Neuronal stem cell (in vitro differentiated cells): Measurements from ENCODE around the gene TTL.
A peak's percentile ranks its signal among the peaks of the same experiment; 100 is the strongest.

ENCODE experiments used
- DNase-seq: peaks from one replicate; pipeline ENCODE4 v3.0.0-alpha.2; 2013; ENCODE audit warnings: low spot score
- H2AFZ ChIP-seq: one replicate; pipeline ENCODE4 v1.6.1; 2013; ENCODE audit warnings: mild to moderate bottlenecking, low read length, inconsistent platforms
- H2AK5ac ChIP-seq: 2 replicates; pipeline ENCODE4 v1.6.1; 2013; ENCODE audit warnings: low read depth, mild to moderate bottlenecking, inconsistent platforms, low read length, moderate library complexity, mixed read lengths
- H2BK120ac ChIP-seq: 2 replicates; pipeline ENCODE4 v1.6.1; 2013; ENCODE audit warnings: low read depth, mild to moderate bottlenecking, inconsistent platforms, low read length, moderate library complexity, mixed read lengths
- H2BK12ac ChIP-seq: one replicate; pipeline ENCODE4 v1.6.1; 2013; ENCODE audit warnings: low read length, inconsistent platforms
- H2BK15ac ChIP-seq: 2 replicates; pipeline ENCODE4 v1.6.1; 2013; ENCODE audit warnings: mild to moderate bottlenecking, low read length, inconsistent platforms, mixed read lengths
- H2BK5ac ChIP-seq: one replicate; pipeline ENCODE4 v1.6.1; 2013; ENCODE audit warnings: inconsistent platforms, mild to moderate bottlenecking, low read length, moderate library complexity
- H3K14ac ChIP-seq: one replicate; pipeline ENCODE4 v1.6.1; 2013; ENCODE audit warnings: low read length, inconsistent platforms
- H3K18ac ChIP-seq: 2 replicates; pipeline ENCODE4 v1.6.1; 2013; ENCODE audit warnings: low read length, inconsistent platforms
- H3K23ac ChIP-seq: 2 replicates; pipeline ENCODE4 v1.6.1; 2013; ENCODE audit warnings: low read depth, mild to moderate bottlenecking, mixed read lengths, low read length, inconsistent platforms; ENCODE audit not compliant: poor library complexity
- H3K27ac ChIP-seq: replicated peaks from 3 replicates; pipeline ENCODE4 v1.5.1; 2013; ENCODE audit warnings: low read length, inconsistent platforms
- H3K27me3 ChIP-seq, 3 experiments: 2 replicates each; pipeline ENCODE4 v1.6.1; 2013; ENCODE audit warnings: low read length in 3 of 3, mild to moderate bottlenecking in 2 of 3, inconsistent platforms in 1 of 3, low read depth in 1 of 3, mixed read lengths in 1 of 3, moderate library complexity in 1 of 3; ENCODE audit not compliant: control insufficient read depth in 3 of 3, insufficient read depth in 3 of 3
- H3K36me3 ChIP-seq, 2 donors: replicated peaks in 1 of 2; 2 replicates each; pipeline ENCODE4 v1.6.1; 2013; ENCODE audit warnings: low read length in 2 of 2; ENCODE audit not compliant: control insufficient read depth in 2 of 2, insufficient read depth in 2 of 2
- H3K4ac ChIP-seq: 2 replicates; pipeline ENCODE4 v1.6.1; 2013; ENCODE audit warnings: inconsistent platforms, mild to moderate bottlenecking, low read length, moderate library complexity
- H3K4me1 ChIP-seq, 2 donors: 1 replicate in 1 of 2; 2 replicates in 1 of 2; pipeline ENCODE4 v1.6.1; 2013; ENCODE audit warnings: low read length in 2 of 2, low read depth in 1 of 2; ENCODE audit not compliant: control insufficient read depth in 2 of 2, insufficient read depth in 1 of 2
- H3K4me2 ChIP-seq: one replicate; pipeline ENCODE4 v1.6.1; 2013; ENCODE audit warnings: mild to moderate bottlenecking, low read length, inconsistent platforms; ENCODE audit not compliant: insufficient read depth, poor library complexity, severe bottlenecking
- H3K4me3 ChIP-seq, 2 donors: 2 replicates each; pipeline ENCODE4 v1.5.1; 2013; ENCODE audit warnings: low read length in 2 of 2, mild to moderate bottlenecking in 2 of 2, inconsistent platforms in 1 of 2, moderate library complexity in 1 of 2
- H3K79me1 ChIP-seq: one replicate; pipeline ENCODE4 v1.6.1; 2013; ENCODE audit warnings: low read depth, mild to moderate bottlenecking, inconsistent platforms, low read length, moderate library complexity
- H3K9ac ChIP-seq: one replicate; pipeline ENCODE4 v1.6.1; 2013; ENCODE audit warnings: mild to moderate bottlenecking, low read depth, low read length, inconsistent platforms; ENCODE audit not compliant: poor library complexity
- H3K9me3 ChIP-seq, 2 donors: replicated peaks in 1 of 2; 2 replicates each; pipeline versions ENCODE3 to v1.6.1; 2013; ENCODE audit warnings: low read length in 2 of 2, mild to moderate bottlenecking in 2 of 2, inconsistent platforms in 1 of 2, low read depth in 1 of 2, mixed read lengths in 1 of 2, moderate library complexity in 1 of 2; ENCODE audit not compliant: control insufficient read depth in 2 of 2, insufficient read depth in 1 of 2
- H4K8ac ChIP-seq: one replicate; pipeline ENCODE4 v1.6.1; 2013; ENCODE audit warnings: low read depth, mild to moderate bottlenecking, inconsistent platforms, low read length, moderate library complexity
- H4K91ac ChIP-seq: one replicate; pipeline ENCODE4 v1.6.1; 2013; ENCODE audit warnings: low read length, low read depth, mild to moderate bottlenecking, inconsistent platforms; ENCODE audit not compliant: poor library complexity
- WGBS, 2 donors: extraction: QIAGEN DNeasy Blood & Tissue Kit; methylation state at CpG; one replicate each; pipeline ENCODE4 v1.1.7; 2013; ENCODE audit warnings: missing lambda C conversion rate in 2 of 2, mixed read lengths in 1 of 2; ENCODE audit not compliant: insufficient read length in 2 of 2, insufficient replicate concordance in 1 of 2; ENCODE audit errors: extremely low coverage in 2 of 2; 5-methylcytosine and 5-hydroxymethylcytosine counted together

TTL gene

DNA sequence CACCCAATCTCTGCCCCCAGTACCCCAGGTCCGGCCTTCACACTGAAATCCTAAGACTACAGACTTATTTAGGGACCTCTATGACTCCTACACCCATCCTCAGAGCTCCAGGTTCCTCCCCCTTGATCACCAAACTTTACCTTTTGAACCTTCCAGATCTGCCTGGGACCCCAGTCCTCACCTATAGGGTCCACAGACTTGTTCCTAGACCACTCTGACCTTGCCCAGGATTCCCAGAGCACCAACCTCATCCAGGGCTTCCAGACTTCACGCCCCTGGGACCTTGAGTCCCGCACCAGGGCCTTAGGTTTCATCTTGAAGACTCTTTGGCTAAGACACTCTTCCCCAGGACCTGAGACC is 102.9 kb downstream of the TTL start:
- H3K27ac ChIP-seq: peak overlapping the region; percentile 97
- peaks cover 3 to 9% of the 10 kb centered on the region in 2 donors for H3K4me1 ChIP-seq
- H2BK12ac ChIP-seq: no peak overlapping the region
- H3K23ac ChIP-seq: peak overlapping the region; percentile 50
- H4K91ac ChIP-seq: no peak overlapping the region
- no peaks in the 10 kb centered on the region for H3K27me3 ChIP-seq
- peak overlapping the region; percentile 92 for H2AFZ ChIP-seq
- no peak overlapping the region for H3K9ac ChIP-seq
- H3K4me3 ChIP-seq: peak overlapping the region; percentile 87 to 88
- peak overlapping the region; percentile 23 for H3K18ac ChIP-seq
- H3K36me3 ChIP-seq: peaks cover 9 to 32% of the 10 kb centered on the region in 2 donors
- no peak overlapping the region for H3K4ac ChIP-seq
- no peak overlapping the region for H2AK5ac ChIP-seq
- H4K8ac ChIP-seq: no peak overlapping the region
- H3K14ac ChIP-seq: no peak overlapping the region
- no peak overlapping the region for H2BK120ac ChIP-seq
- H2BK15ac ChIP-seq: no peak overlapping the region
- DNase-seq: no peak
- H3K4me2 ChIP-seq: peak overlapping the region; percentile 77
- H3K79me1 ChIP-seq: peaks cover 4% of the 10 kb centered on the region
- H3K9me3 ChIP-seq: no peaks in the 10 kb centered on the region
- WGBS, 2 donors: no CpG with 5 or more reads among the region's 3 CpGs
- H2BK5ac ChIP-seq: no peak overlapping the region

DNA sequence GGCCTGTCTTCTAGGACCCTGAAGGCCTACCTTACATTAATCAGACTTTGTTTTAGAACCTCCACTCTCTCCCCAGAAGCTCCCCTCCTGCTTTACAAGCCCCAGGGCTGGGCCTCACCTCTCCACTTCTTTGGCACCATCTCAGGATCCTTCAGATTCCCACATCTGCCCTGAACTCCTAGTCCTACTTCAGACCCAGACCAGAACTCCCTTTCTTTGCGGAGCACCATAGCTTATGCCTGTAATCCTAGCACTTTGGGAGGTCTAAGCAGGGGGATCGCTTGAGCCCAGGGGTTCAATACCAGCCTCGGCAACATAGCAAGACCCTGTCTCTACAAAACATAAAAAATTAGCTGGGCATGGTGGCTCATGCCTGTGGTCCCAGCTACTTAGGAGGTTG is 103.4 kb downstream of the TTL start:
- H2AFZ ChIP-seq: peak overlapping the region; percentile 92
- H3K4me3 ChIP-seq: peak overlapping the region in 1 of 2 donors; percentile 87
- H3K4me2 ChIP-seq: peak overlapping the region; percentile 77
- H3K9me3 ChIP-seq: no peaks in the 10 kb centered on the region
- no peak overlapping the region for H4K91ac ChIP-seq
- H2BK5ac ChIP-seq: no peak overlapping the region
- no peak overlapping the region for H2BK15ac ChIP-seq
- H3K79me1 ChIP-seq: peaks cover 4% of the 10 kb centered on the region
- H2BK12ac ChIP-seq: no peak overlapping the region
- H4K8ac ChIP-seq: no peak overlapping the region
- no peak overlapping the region for H3K27ac ChIP-seq
- no peak overlapping the region for H2BK120ac ChIP-seq
- H3K36me3 ChIP-seq: peaks cover 9 to 35% of the 10 kb centered on the region in 2 donors
- H3K4ac ChIP-seq: no peak overlapping the region
- WGBS, 2 donors: no CpG with 5 or more reads among the region's 3 CpGs
- no peak overlapping the region for H2AK5ac ChIP-seq
- peaks cover 3 to 9% of the 10 kb centered on the region in 2 donors for H3K4me1 ChIP-seq
- DNase-seq: no peak
- no peak overlapping the region for H3K18ac ChIP-seq
- H3K27me3 ChIP-seq: no peaks in the 10 kb centered on the region
- H3K9ac ChIP-seq: no peak overlapping the region
- H3K23ac ChIP-seq: no peak overlapping the region
- no peak overlapping the region for H3K14ac ChIP-seq

DNA sequence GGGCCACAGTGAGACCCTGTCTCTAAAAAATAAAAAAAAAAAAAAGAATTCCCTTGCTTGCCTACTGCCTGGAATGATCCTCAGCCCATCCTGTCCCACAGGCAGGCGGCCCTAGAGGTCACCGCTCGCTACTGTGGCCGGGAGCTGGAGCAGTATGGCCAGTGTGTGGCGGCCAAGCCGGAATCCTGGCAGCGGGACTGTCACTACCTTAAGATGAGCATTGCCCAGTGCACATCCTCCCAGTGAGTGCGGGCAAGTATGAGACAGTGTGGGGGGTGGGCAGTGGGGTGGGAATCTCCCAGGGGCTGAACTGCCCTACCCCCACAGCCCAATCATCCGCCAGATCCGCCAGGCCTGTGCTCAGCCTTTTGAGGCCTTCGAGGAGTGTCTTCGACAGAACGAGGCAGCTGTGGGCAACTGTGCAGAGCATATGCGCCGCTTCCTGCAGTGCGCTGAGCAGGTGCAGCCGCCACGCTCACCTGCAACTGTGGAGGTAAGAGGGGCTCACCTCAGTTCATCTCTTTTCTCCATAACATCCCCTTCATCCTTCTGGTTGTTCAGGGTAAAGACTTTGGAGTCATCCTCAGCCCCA is 104.0 kb downstream of the TTL start:
- H3K4ac ChIP-seq: no peak overlapping the region
- no peak overlapping the region for H3K14ac ChIP-seq
- no peak overlapping the region for H2AK5ac ChIP-seq
- no CpG with 5 or more reads among the region's 18 CpGs for WGBS, 2 donors
- no peak overlapping the region for H2BK120ac ChIP-seq
- no peak for DNase-seq
- H3K9me3 ChIP-seq: no peaks in the 10 kb centered on the region
- no peak overlapping the region for H4K91ac ChIP-seq
- peaks cover 3 to 9% of the 10 kb centered on the region in 2 donors for H3K4me1 ChIP-seq
- no peak overlapping the region for H3K4me3 ChIP-seq
- peak overlapping the region; percentile 35 for H3K23ac ChIP-seq
- peaks cover 9 to 41% of the 10 kb centered on the region in 2 donors for H3K36me3 ChIP-seq
- H3K18ac ChIP-seq: no peak overlapping the region
- no peak overlapping the region for H3K4me2 ChIP-seq
- no peak overlapping the region for H3K27ac ChIP-seq
- no peak overlapping the region for H2AFZ ChIP-seq
- no peak overlapping the region for H2BK15ac ChIP-seq
- peaks cover 4% of the 10 kb centered on the region for H3K79me1 ChIP-seq
- peak overlapping the region; percentile 16 for H2BK5ac ChIP-seq
- no peaks in the 10 kb centered on the region for H3K27me3 ChIP-seq
- no peak overlapping the region for H2BK12ac ChIP-seq
- H4K8ac ChIP-seq: no peak overlapping the region
- peak overlapping the region; percentile 54 for H3K9ac ChIP-seq

DNA sequence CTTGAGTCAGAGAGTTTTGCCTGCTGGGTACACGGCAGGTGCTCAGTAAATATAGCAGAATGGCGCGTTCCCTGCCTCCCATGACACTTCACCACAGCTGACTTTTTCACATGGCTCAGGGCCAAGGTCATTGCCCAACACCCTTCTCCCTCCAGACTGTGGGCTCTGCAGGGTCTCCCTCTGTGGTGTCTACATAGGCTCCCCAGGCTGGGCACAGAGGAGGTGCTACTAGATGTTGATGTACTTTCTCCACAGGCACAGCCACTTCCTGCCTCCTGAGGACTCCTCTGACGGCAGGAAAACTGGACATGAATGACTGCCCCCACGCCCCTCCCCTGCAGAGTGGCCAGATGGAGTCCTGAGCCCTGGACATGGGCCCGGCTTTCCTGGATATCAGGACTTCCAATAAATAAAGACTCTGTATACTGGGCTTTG is 106.7 kb downstream of the TTL start:
- no peak overlapping the region for H3K14ac ChIP-seq
- no peaks in the 10 kb centered on the region for H3K9me3 ChIP-seq
- H2AK5ac ChIP-seq: no peak overlapping the region
- H3K36me3 ChIP-seq: peaks cover 9 to 48% of the 10 kb centered on the region in 2 donors
- no peak overlapping the region for H3K4me2 ChIP-seq
- H2AFZ ChIP-seq: no peak overlapping the region
- H3K79me1 ChIP-seq: peaks cover 4% of the 10 kb centered on the region
- no peak overlapping the region for H2BK5ac ChIP-seq
- H3K23ac ChIP-seq: no peak overlapping the region
- no peak overlapping the region for H2BK120ac ChIP-seq
- no peak overlapping the region for H3K9ac ChIP-seq
- no peak overlapping the region for H4K91ac ChIP-seq
- no peak overlapping the region for H3K27ac ChIP-seq
- H4K8ac ChIP-seq: no peak overlapping the region
- H2BK15ac ChIP-seq: no peak overlapping the region
- H2BK12ac ChIP-seq: no peak overlapping the region
- no peak for DNase-seq
- no peaks in the 10 kb centered on the region for H3K27me3 ChIP-seq
- no CpG with 5 or more reads among the region's 6 CpGs for WGBS, 2 donors
- H3K18ac ChIP-seq: no peak overlapping the region
- H3K4me1 ChIP-seq: peaks cover 0 to 6% of the 10 kb centered on the region in 2 donors
- H3K4me3 ChIP-seq: no peak overlapping the region
- no peak overlapping the region for H3K4ac ChIP-seq
